GM12892 (cell line): Measurements from ENCODE around the gene CNGA1.
"Not testable (repeated sequence)": the region's sequence is repeated elsewhere in the genome, so short reads cannot be mapped to it uniquely, and the experiment has no call there.

ENCODE experiments used
- DNase-seq: peaks from one replicate; pipeline ENCODE4 v3.0.0; 2011; ENCODE audit not compliant: insufficient read length
- FAIRE-seq: peaks from 2 replicates; lab custom pipeline; 2011; peaks lifted over from hg19 to GRCh38; lab: Jason Lieb, UNC
- POLR2A ChIP-seq: IDR thresholded peaks from 2 replicates; pipeline ENCODE4 v1.6.1; 2011; ENCODE audit warnings: low read depth, low read length, control low read depth
- POLR2AphosphoS5 ChIP-seq: IDR thresholded peaks from 2 replicates; pipeline ENCODE4 v1.6.1; 2011; ENCODE audit warnings: low read depth, low read length, control low read depth
- TAF1 ChIP-seq: IDR thresholded peaks from 2 replicates; pipeline ENCODE4 v1.6.1; 2011; ENCODE audit warnings: low read depth, mild to moderate bottlenecking, control low read depth, low read length, borderline replicate concordance

CNGA1 gene

GRCh38 chr4:48027653-48028052 is 11.2 kb upstream of the CNGA1 start:
- TF ChIP-seq POLR2A (no peak), POLR2AphosphoS5 (no peak), TAF1 (no peak)
- peak; percentile 83 for FAIRE-seq

GRCh38 chr4:48025005-48025404 is 8.5 kb upstream of the CNGA1 start:
- TF ChIP-seq POLR2AphosphoS5 (no peak), POLR2A (no peak), TAF1 (no peak)
- FAIRE-seq, result no peak
- DNase-seq, result no peak

More at GRCh38 chr4:48027653-48028052, 11.2 kb upstream of the CNGA1 start:
- no peak for DNase-seq

GRCh38 chr4:48024522-48024921 is 8.0 kb upstream of the CNGA1 start:
- TF ChIP-seq POLR2A, result no peak
- TF ChIP-seq POLR2AphosphoS5, result no peak
- no peak for TF ChIP-seq TAF1
- no peak for FAIRE-seq
- DNase-seq, result no peak

- TF ChIP-seq POLR2AphosphoS5, result no peak
- no peak for TF ChIP-seq TAF1
- TF ChIP-seq POLR2A, result no peak
- DNase-seq (no peak), FAIRE-seq (peak; percentile 42)
Observed at GRCh38 chr4:48022192-48022799, 5.8 kb upstream of the CNGA1 start.

DNA sequence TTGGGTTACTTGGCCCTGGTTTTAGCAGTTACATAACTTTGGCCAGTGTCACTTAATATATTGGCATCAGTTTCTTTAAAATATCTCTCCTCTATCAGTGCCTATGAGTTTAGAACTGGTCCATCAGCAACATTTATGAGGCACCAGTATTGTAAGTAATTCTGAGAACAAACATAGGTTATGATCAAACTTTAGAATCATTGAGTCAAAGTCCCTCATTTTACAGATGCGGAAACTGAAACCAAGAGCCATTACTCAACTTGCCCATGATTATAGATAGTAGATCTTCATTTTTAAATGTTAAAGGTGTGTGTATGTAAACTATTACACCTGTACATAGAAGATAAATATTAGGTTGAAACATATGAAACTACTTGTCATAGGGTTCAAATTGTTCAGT is 4.6 kb upstream of the CNGA1 start:
- TF ChIP-seq POLR2A (no peak), TAF1 (no peak), POLR2AphosphoS5 (no peak)
- FAIRE-seq, result no peak
- no peak for DNase-seq

DNA sequence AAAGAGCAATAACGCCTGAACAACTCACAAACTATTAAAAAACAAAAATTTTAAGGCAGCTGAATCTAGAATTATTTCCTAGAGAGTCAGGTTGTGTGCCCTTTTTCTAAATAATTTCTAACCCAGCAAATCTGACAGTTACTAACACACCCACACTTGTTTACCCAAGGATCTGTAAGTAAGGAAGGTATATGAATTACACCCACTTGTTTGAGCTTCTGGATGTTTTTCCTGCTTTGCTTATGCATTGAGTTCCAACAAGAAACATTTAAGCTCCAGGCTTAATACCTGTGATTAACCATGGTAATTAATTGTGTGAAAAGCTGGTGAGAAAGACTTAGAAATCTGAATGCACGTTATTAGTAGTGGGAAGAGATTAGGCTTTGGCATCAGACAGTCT is 1.6 kb upstream of the CNGA1 start:
- no peak for FAIRE-seq

GRCh38 chr4:48017108-48017571 is 659 bp upstream of the CNGA1 start:
- peak; percentile 78 for FAIRE-seq
- no peak for TF ChIP-seq POLR2A
- TF ChIP-seq TAF1, result no peak
- TF ChIP-seq POLR2AphosphoS5, result no peak
- DNase-seq, result peak; percentile 27

More for the DNA sequence above, 1.6 kb upstream of the CNGA1 start:
- TF ChIP-seq TAF1 (no peak), POLR2A (no peak), POLR2AphosphoS5 (no peak)
- no peak for DNase-seq

DNA sequence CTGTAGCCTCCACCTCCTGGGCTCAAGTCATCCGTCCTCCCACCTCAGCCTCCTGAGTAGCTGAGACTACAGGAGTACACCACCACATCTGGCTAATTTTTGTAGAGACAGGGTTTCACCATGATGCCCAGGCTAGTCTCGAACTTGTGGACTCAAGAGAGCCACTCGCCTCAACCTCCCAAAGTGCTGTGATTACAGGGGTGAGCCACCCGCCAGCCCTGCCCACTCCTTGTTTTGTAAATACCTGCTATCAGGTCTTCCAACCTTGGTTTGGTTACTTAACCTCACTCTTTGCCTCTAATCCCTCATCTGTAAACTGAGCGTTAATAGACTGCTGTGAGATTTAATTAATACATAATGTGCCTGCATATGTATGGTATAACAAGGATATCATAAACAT is 803 bp downstream of the CNGA1 start:
- DNase-seq, result no peak
- no peak for FAIRE-seq
- TF ChIP-seq POLR2AphosphoS5 (no peak), TAF1 (no peak), POLR2A (no peak)

GRCh38 chr4:48015216-48015615 is 1.3 kb downstream of the CNGA1 start:
- DNase-seq (no peak), FAIRE-seq (no peak)

GRCh38 chr4:48012824-48013223 is 3.7 kb downstream of the CNGA1 start:
- FAIRE-seq, result no peak
- TF ChIP-seq POLR2A (no peak), POLR2AphosphoS5 (no peak)
- DNase-seq, result no peak

More at GRCh38 chr4:48015216-48015615, 1.3 kb downstream of the CNGA1 start:
- TF ChIP-seq POLR2AphosphoS5 (no peak), TAF1 (no peak), POLR2A (no peak)

DNA sequence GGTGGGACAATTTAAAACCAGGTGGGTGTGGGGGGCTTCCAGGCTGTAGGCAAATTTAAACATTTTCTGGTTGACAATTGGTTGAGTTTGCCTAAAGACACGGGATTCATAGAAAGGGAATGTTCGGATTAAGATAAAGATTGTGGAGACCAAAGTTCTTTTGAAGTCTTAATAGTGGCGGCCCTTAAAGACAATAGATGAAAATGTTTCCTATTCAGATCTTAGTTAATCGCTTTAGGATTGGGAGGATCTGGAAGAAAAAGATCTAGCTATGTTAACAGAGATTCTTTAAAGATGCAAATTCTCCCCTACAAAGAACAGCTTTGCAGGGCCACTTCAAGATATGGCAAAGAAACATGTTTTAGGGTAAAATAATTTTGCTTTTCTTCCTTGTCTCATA is 4.8 kb downstream of the CNGA1 start:
- no peak for TF ChIP-seq POLR2A
- TF ChIP-seq POLR2AphosphoS5, result no peak
- no peak for TF ChIP-seq TAF1
- FAIRE-seq, result no peak
- DNase-seq, result no peak

- not testable (repeated sequence) for FAIRE-seq, DNase-seq
Observed at GRCh38 chr4:48010906-48011305, 5.6 kb downstream of the CNGA1 start.

- DNase-seq, result no peak
- no peak for FAIRE-seq
- no peak for TF ChIP-seq TAF1
- TF ChIP-seq POLR2A, result no peak
- no peak for TF ChIP-seq POLR2AphosphoS5
Observed at GRCh38 chr4:48008021-48008596, 8.4 kb downstream of the CNGA1 start.
